Hypothalamus (tissue), 51 donors: ENCODE data around the gene TSC22D1.
"Not testable (repeated sequence)": the region's sequence is repeated elsewhere in the genome, so short reads cannot be mapped to it uniquely, and the experiment has no call there.

Source experiments
- DNase-seq, 51 donors: peaks; one replicate each; lab custom pipeline; 2025; lab: John Stamatoyannopoulos, UW

The TSC22D1 gene

DNA sequence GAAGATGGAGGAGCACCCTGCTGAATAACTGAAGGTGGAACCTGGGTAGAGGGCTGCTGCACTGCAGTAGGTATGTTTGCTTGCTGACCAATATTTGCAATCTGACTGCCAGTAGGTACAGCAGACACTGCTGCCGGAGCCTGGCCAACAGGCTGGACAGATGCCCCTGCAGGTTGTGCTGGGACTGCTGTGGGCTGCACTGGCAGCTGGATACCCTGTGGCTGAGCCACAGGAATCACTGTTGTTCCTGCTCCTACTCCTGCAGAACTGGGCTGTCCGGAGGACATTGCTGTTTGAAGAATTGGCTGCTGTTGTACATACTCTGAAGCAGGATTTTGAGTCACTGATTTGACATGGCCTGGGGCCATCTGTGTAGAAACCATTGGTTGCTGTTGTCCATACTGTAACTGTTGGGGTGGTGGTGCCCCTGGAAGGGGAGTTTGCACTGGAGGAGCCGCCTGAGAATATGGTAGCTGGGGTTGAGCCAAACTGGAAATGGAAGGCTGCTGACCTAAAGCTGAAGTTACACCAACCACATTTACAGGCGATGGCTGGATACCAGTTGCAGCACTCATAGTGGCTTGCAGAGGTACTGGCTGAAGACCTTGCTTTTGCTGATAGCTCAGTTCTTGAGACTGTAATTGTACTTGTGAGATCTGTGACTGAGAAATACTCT is 2.2 kb downstream of the TSC22D1 start:
- DNase-seq: peak in 1 of 51 donors; percentile 23

DNA sequence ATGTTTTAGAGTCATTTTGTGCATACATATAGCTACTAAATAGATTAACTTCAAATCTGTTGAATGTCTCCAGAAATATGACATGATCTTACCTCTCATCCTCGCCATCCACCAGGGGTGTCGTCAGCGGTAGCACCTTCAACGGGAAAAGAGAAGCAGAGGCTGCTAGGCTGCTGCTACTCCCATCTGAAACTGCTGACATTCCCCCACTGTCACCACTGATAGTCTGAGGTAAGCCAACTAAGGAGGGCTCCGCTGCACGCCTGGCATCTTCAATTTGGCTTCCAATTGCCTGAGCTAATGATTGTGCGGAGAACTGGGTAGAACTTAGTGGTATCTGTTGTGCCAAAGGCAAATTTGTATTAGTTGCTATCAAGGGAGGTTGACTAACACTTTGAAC is 3.1 kb downstream of the TSC22D1 start:
- peak in 2 of 51 donors; percentile 4 to 43 for DNase-seq

DNA sequence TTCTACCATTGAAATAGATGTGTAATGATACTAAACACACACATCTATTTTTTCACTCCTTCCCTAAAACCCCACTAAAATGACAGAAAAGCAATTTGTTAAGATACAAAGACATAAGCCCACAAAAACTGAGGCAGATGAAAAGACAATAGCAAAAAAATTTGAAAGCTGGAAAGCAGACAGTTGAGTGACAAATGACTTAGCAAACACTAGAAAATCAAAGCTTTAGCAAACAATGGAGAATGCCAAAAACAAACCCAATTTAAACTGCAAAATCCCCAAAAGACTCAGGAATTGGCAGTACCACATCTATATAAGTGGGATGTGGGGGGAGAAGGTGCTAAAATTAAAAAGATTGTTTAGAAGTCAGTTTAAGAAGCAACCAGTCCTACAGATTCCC is 9.5 kb downstream of the TSC22D1 start:
- DNase-seq: no peak

DNA sequence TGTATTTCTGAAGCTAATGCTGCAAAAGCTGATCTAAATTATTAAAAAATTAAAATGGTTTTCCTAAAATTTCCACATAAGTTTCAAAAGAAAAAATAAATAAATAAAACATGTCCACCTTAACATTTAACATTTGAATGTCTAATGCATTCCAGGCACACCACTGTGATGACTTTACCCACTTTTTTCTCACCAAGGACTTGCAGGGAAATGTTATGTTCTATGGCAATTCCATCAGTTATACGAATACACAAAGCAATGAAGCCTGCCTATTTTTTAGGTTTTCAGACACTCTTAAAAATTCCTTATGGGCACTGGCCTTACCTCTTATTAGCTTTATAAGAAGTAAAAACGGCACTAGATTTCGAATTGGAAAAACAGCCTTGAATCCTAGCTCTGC is 10.2 kb downstream of the TSC22D1 start:
- DNase-seq: no peak

DNA sequence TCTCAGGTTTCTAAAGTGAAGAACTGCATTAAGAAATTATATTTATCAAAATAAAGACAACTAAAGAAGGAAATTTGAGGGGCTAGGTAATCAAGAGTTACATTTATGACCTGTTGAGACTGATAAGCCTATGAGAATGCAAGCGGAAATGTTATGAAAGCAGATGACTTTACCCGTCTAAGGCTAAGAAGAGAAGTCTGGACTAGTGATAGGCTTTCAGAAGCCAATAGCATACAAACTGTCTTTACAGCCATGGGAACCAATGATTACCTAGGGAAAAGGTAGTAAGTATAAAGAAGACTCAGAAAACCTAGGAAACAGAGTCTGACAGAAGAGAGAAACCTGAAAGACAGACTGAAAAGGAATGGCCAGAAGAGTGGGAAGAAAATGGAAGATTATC is 11.2 kb downstream of the TSC22D1 start:
- DNase-seq: no peak

DNA sequence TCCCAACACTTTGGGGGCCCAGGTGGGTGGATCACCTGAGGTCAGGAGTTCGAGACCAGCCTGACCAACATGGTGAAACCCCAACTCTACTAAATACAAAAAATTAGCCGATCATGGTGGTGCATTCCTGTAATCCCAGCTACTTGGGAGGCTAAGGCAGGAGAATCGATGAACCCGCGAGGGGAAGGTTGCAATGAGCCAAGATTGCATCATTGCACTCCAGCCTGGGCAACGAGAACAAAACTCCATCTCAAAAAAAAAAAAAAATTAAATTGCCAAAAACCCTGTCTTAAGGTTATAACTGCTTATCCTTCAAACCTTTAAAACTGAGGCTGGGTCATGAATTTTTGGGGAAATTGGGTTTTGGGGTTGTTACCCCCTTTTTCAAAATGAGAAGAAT is 13.3 kb downstream of the TSC22D1 start:
- not testable (repeated sequence) for DNase-seq

DNA sequence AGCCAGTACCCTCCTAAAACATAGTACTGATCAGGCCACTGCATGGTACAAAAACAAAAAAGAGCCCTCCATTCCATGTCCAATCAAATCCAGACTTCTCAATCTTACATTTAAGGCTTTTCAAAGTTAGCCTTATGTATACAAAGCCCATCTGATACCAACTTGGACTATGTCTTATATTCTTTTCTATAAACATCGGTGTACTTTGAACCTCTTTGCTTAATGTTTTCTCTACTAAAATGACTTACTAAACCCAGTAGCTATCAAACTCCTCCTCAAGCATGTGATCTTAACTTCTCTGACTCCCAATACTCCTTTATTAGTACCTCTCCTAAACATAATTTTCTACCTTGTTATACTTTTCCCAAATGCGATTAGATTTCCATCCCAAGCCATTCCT is 14.8 kb downstream of the TSC22D1 start:
- no peak for DNase-seq

DNA sequence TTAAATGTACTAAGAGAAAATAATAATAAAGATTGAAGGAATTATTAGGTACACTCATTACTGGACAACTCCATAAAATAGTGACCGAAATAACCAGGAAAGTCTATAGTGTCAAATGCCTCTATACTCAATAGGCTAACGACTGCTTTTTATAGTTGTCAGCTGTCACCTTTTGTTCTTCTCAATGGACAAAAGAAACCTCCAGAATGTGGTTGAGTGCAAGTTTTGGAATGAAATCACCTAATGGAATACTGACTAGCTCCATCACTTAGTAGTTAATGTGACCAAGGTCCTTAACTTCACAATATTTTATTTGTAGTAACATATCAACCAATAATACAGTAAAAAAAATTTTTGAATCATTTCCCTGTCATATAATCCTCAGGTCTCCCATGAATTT is 18.1 kb downstream of the TSC22D1 start:
- no peak for DNase-seq

DNA sequence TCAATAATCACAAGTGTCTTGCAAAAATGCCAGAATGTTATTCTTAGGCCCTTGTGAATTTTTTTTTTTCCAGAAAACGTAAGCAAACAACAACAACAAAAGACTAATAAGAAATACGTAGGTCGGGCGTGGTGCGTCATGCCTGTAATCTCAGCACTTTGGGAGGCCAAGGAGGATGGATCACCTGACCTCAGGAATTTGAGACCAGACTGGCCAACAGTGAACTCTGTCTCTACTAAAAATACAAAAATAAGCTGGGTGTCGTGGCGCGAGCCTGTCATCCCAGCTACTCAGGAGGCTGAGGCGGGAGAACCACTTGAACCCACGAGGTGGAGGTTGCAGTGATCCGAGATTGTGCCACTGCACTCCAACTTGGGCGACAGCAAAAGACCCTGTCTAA is 20.9 kb downstream of the TSC22D1 start:
- no peak for DNase-seq

DNA sequence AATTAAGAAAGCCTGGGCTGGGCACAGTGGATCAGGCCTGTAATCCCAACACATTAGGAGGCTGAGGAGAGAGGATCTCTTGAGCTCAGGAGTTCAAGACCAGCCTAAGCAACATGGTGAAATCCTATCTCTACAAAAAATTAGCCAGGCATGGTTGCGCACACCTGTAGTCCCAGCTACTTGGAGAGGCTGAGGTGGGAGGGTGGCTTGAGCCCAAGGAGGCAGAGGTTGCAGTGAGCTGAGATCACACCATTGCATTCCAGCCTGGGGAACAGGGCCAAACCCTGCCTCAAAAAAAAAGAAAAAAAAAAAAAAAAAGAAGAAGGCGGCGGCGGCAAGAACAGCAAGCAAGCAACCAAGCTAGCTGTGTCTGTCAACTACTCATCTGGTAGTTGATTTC is 26.7 kb downstream of the TSC22D1 start:
- no peak for DNase-seq

DNA sequence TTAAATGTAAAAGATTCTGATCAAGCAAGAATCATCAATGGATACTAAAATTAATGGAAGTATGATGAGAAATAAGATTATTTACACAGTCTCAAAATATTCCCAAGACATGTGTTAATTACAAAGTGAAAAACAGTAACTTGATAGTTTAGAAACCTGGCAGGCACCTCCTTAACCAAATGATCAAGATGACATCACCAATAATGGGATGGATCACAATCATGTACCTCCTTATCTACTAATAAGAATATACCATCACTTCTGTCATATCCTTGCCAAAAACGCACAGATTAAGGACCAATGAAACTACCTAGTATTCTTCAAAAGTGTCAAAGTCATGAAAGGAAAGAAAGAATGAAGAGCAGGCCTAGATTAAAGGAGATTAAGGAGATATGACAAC is 30.0 kb downstream of the TSC22D1 start:
- DNase-seq: no peak

DNA sequence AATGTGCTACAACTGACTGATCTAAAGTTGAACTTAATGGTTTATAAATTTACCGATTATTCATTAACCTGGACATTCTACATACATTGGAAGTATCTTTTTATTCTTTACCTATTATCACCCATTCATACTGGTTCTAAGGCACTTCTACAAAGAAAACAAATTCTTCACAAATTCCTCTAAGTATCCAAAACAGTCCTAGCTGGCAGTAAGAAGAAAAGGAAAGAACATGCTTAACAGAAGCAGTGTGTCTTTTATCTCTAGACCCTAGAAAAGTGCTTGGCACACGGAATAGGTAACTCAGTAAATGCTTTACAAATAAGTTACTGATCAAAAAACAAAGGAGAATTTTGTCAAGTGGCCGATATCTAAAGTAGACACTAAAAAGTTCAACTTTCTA is 32.8 kb downstream of the TSC22D1 start:
- no peak for DNase-seq

DNA sequence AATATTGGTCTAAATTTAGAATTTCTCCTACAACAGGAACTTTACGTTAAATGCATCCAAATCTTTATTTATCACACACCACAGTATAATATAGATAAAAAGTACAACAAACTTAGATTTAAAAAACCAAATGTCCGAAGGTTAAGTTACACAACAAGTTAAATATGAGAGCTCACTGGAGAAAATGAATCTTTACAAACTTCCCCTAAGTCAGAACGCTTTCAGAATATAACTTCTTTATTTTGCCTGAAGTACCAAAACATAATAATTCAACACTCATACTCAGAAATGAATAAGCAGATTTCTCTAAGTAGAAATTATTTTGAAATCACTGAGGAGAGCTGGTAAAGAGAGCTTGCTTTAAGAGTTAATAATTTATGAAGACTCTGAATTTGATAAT is 33.8 kb downstream of the TSC22D1 start:
- no peak for DNase-seq

DNA sequence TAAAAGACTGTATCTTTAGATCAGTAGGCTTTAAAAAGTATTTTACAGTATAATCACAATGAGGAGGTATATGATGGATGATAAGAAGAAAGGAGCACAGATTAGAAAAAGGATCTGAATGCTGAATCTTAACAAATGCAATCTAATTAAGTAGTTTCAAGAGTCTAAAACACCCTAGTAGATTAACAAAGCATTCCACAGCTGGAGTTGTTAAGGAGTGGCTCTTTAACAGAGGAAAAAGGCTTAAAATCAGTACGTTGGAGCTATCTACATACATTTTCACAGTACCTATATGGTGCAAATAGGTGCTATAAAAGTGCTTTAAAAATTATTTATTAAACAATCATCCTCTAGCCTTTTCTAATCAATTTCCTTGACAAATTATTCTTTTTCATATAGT is 34.5 kb downstream of the TSC22D1 start:
- DNase-seq: no peak

DNA sequence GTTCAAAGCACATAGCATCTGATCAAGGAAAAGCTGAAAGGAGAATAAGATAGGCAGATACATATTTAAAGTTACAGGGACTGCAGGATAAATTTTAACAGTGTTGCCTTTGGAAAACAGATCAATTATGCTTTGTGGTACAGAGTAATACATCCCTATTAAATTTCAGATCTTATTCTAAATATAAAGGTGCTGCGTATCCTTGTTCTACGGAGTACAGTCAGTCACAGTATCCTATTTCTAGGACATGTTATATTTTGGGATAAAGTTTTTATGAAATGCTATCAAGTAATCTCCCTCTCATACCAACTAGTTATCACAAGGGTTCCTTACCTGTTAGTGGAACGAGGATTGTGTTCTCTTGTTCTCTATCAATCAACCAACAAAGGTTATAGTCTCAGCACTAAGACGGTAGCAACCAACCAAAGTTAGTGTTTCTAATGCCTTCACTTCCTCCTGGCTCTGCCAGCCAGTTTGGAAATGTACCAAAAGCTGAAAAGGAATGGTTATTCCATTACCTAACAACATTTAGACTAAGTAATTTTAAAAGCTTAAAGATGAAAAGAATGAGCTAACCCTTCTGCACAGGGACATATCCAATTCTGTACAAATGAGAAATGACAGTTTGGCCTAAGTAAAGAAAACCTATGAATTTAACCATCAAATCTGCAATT is 35.2 kb downstream of the TSC22D1 start:
- DNase-seq: no peak

DNA sequence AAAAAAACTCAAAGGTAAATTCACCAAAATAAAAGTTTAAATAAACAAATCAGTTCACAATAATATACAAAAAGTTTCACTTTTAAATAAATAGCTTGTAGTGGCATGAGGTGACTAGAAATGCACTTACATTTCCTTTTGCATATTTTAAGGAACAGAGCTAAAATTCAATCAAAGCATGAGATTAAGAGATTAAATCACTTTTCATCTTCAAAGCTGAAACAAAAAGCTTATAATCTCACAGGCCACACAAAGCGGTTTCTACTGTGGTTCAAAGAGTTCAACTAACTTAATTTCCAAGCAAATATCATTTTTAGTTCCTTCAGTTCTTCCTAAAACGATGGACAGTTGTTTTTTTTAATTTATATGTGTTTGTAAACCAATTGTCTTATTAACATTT is 38.9 kb downstream of the TSC22D1 start:
- DNase-seq: no peak

DNA sequence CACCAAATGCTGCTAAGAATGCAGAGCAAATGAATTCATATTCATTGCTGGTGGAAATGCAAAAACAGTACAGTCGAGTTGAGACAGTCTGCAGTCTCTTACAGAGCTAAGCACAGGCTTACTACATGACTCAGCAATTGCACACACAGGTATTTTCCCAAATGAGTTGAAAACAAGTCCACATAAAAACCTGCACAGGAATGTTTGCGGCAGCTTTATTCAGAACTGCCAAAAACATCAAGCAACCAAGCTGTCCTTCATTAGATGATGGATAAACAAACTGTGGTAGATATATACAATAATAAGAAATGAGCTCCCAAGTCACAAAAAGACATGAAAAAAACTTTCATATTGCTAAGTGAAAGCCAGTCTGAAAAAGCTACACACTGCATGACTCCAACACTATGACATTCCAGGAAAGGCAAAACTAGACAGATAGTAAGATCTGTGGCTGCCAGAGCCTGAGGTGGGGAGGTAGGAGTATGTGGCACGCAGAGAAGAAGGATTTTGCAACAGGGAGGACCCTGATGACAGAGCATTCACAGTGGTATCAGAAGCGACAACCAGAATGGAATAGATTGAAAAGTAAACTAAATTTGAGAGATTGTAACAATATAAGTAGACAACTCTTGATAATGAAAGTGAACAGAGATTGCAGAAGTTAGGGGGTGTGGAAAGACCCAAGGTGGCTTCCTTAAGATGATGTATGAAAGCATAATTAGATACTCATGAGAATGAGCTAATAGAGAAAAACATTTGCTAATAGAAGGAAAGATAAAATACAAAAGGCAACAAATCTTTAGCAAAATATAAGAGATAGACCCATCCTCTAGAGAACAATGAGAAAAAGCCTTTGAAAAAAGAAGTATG is 52.7 kb downstream of the TSC22D1 start:
- DNase-seq: peak in 1 of 51 donors; percentile 5

DNA sequence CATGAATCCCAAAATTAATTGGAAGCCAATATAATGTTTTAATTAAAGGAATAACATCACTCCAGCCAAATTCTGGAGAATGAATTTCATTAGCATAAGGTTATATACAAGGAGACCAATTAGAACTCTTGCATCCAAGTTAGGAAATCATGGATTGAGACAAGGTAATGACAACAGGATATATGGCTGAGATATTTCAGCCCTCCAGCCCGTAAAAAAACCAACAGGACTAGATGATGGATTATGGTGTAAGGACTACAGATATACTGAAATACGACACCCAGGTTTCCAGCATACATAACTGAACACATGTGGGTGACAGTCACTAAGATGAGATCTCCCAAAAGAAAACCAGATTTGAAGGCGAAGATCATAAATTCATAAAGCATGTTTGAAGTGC is 56.5 kb downstream of the TSC22D1 start:
- peak in 1 of 51 donors; percentile 0 for DNase-seq

DNA sequence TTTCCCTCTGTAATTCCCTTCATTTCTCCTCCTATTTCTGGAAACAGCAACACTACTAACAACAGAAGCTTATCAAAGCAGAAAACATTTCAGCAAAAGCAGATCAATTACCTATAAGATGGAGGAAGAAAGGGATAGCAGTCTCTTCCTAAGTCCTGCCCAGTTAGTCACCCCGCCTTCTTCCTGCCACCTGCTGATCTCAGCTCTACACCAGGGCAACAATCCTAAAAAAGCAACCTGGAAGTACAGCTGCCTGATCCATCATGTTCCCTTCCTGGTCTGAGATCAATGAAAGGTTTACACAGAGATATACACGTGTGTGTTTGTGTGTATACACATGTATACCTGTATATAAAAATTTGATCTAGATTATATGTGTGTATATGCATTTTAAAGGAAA is 59.4 kb downstream of the TSC22D1 start:
- no peak for DNase-seq

DNA sequence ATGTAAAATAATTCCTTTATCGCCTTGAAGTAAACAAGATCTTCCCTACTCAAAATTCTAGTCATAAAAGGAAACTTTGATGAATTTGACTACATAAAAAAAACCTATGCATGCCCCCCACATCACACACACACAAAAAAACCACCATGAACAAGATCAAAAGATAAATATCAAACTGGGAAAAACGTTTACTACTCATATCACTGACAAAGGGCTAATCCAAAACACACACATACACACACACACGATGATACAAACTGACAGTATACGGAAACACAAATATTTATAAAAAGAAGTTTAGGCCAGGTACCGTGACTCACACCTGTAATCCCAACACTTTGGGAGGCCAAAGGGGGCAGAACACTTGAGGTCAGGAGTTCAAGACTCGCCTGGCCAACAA is 61.9 kb downstream of the TSC22D1 start:
- DNase-seq: no peak

DNA sequence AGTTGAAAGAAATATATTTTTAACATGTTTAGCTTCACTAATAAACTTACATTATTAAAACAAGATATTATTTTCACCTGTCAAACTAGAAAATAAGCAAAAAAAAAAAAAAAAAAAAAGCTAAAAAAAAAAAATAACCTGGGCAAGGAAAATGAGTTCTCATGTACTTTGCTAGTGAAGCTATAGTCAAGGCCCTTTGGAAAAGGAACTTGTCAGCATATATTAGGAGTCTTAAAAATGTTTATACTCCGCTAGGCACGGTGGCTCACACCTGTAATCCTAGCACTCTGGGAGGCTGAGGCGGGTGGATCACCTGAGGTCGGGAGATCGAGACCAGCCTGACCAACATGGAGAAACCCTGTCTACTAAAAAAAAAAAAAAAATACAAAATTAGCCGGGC is 66.3 kb downstream of the TSC22D1 start:
- not testable (repeated sequence) for DNase-seq
